H1 (cell line): ENCODE measurements around the gene CIROP.

Experiments used
- CHD2 ChIP-seq: IDR thresholded peaks from 2 replicates; pipeline ENCODE4 v1.6.1; 2012; ENCODE audit warnings: low read length, improper control_type of control experiment
- CTCF ChIP-seq, 3 experiments: IDR thresholded peaks; 1 replicate in 2 of 3; 2 replicates in 1 of 3; pipeline versions ENCODE4 v1.5.1 to v1.6.1; 2011; ENCODE audit warnings: low read length in 3 of 3, mild to moderate bottlenecking in 3 of 3, inconsistent platforms in 2 of 3, low read depth in 1 of 3, moderate library complexity in 1 of 3; ENCODE audit not compliant: insufficient read depth in 1 of 3; ENCODE audit errors: control extremely low read depth in 1 of 3
- EZH2 ChIP-seq: fragments of 200-600 bp; sonication (generic); IDR thresholded peaks from 2 replicates; pipeline ENCODE4 v1.7.1; 2012; ENCODE audit warnings: low read depth, mild to moderate bottlenecking, moderate library complexity, low read length, inconsistent platforms; ENCODE audit not compliant: severe bottlenecking
- POLR2AphosphoS5 ChIP-seq: IDR thresholded peaks from 2 replicates; pipeline ENCODE4 v1.6.1; 2011; ENCODE audit warnings: low read depth, low read length
- RAD21 ChIP-seq, 2 experiments: IDR thresholded peaks in 1 of 2; conservative IDR thresholded peaks in 1 of 2; 2 replicates each; pipeline ENCODE4 v1.6.1; 2011; ENCODE audit warnings: low read depth in 2 of 2, low read length in 2 of 2, improper control_type of control experiment in 1 of 2, inconsistent platforms in 1 of 2, mild to moderate bottlenecking in 1 of 2, moderate library complexity in 1 of 2
- RNF2 ChIP-seq: fragments of 200-900, 300-1000 bp; sonication (generic); IDR thresholded peaks from 2 replicates; pipeline ENCODE4 v1.7.1; 2016; ENCODE audit warnings: borderline replicate concordance, low read depth, mild to moderate bottlenecking, antibody characterized with exemption, low read length; ENCODE audit not compliant: poor library complexity, severe bottlenecking; ENCODE audit errors: missing control alignments
- TAF1 ChIP-seq: IDR thresholded peaks from 2 replicates; pipeline ENCODE4 v1.6.1; 2011; ENCODE audit warnings: mild to moderate bottlenecking, low read depth, low read length

DNA sequence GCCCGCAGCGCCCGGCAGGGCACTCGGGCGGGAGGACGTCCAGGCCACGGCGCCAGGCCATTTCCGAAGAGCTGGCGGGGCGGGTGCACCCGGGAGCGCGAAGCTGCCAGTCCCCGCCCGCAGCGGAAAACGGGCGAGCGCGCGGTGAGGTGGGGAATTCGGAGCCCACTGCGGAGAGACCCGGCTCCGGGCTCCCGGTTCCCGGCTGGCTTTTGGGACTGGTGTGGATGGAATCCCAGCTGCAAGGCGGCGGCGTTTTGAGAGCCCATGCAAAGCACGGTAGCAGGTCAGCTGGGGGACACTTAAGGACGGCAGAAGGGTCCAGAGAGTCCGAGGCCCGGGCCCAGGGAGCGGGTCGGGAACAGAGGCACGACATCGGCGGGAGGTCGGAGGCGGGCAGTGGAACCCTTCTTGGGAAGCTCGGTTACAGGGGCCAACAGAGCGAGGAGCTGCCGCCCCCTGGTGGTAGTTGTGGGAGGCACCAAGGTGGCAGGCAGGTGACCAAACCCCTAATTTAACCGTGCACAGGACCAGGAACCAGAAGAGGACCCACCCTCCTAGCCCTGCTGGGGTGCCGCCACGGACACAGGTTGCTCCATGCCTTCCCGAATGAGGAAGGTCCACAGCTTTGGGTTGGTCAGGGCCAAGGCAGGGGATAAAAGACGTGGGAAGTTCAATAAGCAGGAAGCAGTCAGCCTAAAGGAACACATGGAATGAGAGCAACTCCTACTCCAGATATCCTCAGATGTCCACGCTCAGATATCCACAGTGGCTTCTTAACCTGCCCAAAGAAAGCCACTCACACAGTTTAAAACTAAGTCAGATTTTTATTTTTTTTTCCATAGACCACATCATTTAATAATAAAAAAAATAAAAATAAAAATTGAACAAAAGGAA lies 46.8 kb downstream of the CIROP start:
- peak; percentile 79 to 80 for TF ChIP-seq RAD21 (IDR thresholded peaks at IDR 0.05 in 1 of 2, conservative IDR thresholded peaks at IDR 0.05 in 1 of 2; ENCODE audit: low read depth in 2 of 2, low read length in 2 of 2)
- no peak for TF ChIP-seq EZH2
- TF ChIP-seq RNF2 = no peak
- peak; percentile 87 to 96 (median 95) for TF ChIP-seq CTCF (IDR thresholded peaks at IDR 0.05; ENCODE audit: control extremely low read depth in 1 of 3, insufficient read depth in 1 of 3, low read depth in 1 of 3, low read length in 3 of 3)
- TF ChIP-seq CHD2 = peak; percentile 59; the same call in 1 of the 2 replicates
- TF ChIP-seq POLR2AphosphoS5 = peak; percentile 84
- 0 out of 2 replicates have a peak, but pooled peaks have one; percentile 43 for TF ChIP-seq TAF1
